CD4-positive, alpha-beta T cell (primary cell): ENCODE results near the gene IPCEF1. TPM values are rescaled to one million over a fixed set of nuclear protein-coding genes. Genes with fewer than 3 reads are reported as not detected.

Experiments used
- ATAC-seq: fragments of 200-7000 bp; cut with Tn5 transposase; one replicate; pipeline ENCODE4 v1.10.0; 2022; ENCODE audit warnings: mild to moderate bottlenecking; ENCODE audit not compliant: poor library complexity
- CTCF ChIA-PET: fragments of 350-600 bp; sonication (Branson Sonifier 250); formaldehyde crosslinking; loops from one replicate; lab custom pipeline; 2021; ENCODE audit warnings: antibody characterized with exemption, inconsistent platforms; lab: Charles Lee
- POLR2A ChIA-PET: fragments of 350-600 bp; sonication (Branson Sonifier 250); formaldehyde crosslinking; loops from one replicate; lab custom pipeline; 2021; ENCODE audit warnings: antibody characterized with exemption, inconsistent platforms; lab: Charles Lee
- DNase-seq, 14 experiments: peaks; one replicate each; pipeline ENCODE4 v3.0.0-alpha.2; 2013 to 2020; ENCODE audit warnings: mixed read lengths in 2 of 14
- H3K27ac ChIP-seq, 2 donors: one replicate each; pipeline versions ENCODE4 v1.5.1 to v1.7.0; 2013; ENCODE audit warnings: low read length in 2 of 2, low read depth in 1 of 2, mild to moderate bottlenecking in 1 of 2
- H3K27me3 ChIP-seq, 2 experiments: 1 replicate in 1 of 2; 2 replicates in 1 of 2; pipeline versions ENCODE4 v1.6.1 to v1.7.0; 2013; ENCODE audit warnings: low read length in 2 of 2, control low read depth in 1 of 2, mild to moderate bottlenecking in 1 of 2, moderate library complexity in 1 of 2; ENCODE audit not compliant: insufficient read depth in 2 of 2, control insufficient read depth in 1 of 2
- H3K36me3 ChIP-seq: one replicate; pipeline ENCODE4 v1.6.1; 2013; ENCODE audit warnings: low read length, control low read depth; ENCODE audit not compliant: insufficient read depth
- H3K4me1 ChIP-seq: one replicate; pipeline ENCODE4 v1.6.1; 2013; ENCODE audit warnings: low read length, control low read depth; ENCODE audit not compliant: insufficient read depth
- H3K4me3 ChIP-seq: one replicate; pipeline ENCODE4 v1.5.1; 2013; ENCODE audit warnings: mild to moderate bottlenecking, low read length, moderate library complexity
- H3K9me3 ChIP-seq, 2 experiments: 1 replicate in 1 of 2; 2 replicates in 1 of 2; pipeline versions ENCODE4 v1.6.1 to v1.7.0; 2013; ENCODE audit warnings: low read length in 2 of 2, mild to moderate bottlenecking in 2 of 2, control low read depth in 1 of 2, moderate library complexity in 1 of 2; ENCODE audit not compliant: control insufficient read depth in 1 of 2, insufficient read depth in 1 of 2
- H3K27ac Mint-ChIP-seq: one replicate; pipeline ENCODE4 v1.8.0; 2020; ENCODE audit warnings: mixed read lengths
- H3K27me3 Mint-ChIP-seq: one replicate; pipeline ENCODE4 v1.8.0; 2021; ENCODE audit warnings: mixed read lengths
- H3K36me3 Mint-ChIP-seq: one replicate; pipeline ENCODE4 v1.8.0; 2021; ENCODE audit warnings: low read depth, mixed read lengths
- H3K4me1 Mint-ChIP-seq: one replicate; pipeline ENCODE4 v1.8.0; 2021; ENCODE audit warnings: low read depth, mixed read lengths
- H3K4me3 Mint-ChIP-seq: one replicate; pipeline ENCODE4 v1.8.0; 2020; ENCODE audit warnings: mild to moderate bottlenecking, mixed read lengths
- H3K9me3 Mint-ChIP-seq: one replicate; pipeline ENCODE4 v1.8.0; 2020; ENCODE audit warnings: mixed read lengths
- CTCF ChIP-seq: fragments of 200-600 bp; IDR thresholded peaks from one replicate; pipeline ENCODE4 v1.8.0; 2022; ENCODE audit warnings: antibody characterized with exemption, mild to moderate bottlenecking
- intact Hi-C, 2 experiments: fragments of 100-400 bp; cut with DNase I in 1 of 2; cut with micrococcal nuclease in 1 of 2; formaldehyde crosslinking; loops; one replicate each; pipeline versions ENCODE4 v1.15.1 to v1.9.0; 2023 to 2025; cut with DNase I, micrococcal nuclease
- total RNA-seq, 174 experiments: library from RNA in 2 of 174; stranded (reverse) in 2 of 174; gene quantifications; one replicate each; pipeline ENCODE4 v1.2.3 and lab custom pipeline; 2021 to 2026

Gene IPCEF1
- total RNA-seq, 2 experiments from 2014 or later: 92.4 to 96.8 TPM

GRCh38 chr6:154210678-154211077 is 145.9 kb downstream of the IPCEF1 start:
- no peaks in the 10 kb centered on the region for H3K4me1 ChIP-seq
- no peak overlapping the region for H3K4me3 ChIP-seq
- H3K9me3 ChIP-seq: no peaks in the 10 kb centered on the region
- Mint-ChIP-seq H3K4me3 (no peak overlapping the region), H3K36me3 (peaks cover 95% of the 10 kb centered on the region), H3K4me1 (peaks cover 31% of the 10 kb centered on the region), H3K27me3 (no peaks in the 10 kb centered on the region), H3K27ac (no peak overlapping the region), H3K9me3 (no peaks in the 10 kb centered on the region)
- DNase-seq (no peak), ATAC-seq (no peak)
- ChIA-PET POLR2A (interaction anchor here (0.9 kb wide), 1 partner anchor 47 kb away, joined by 3 read pairs; no protein-coding TSS in a partner anchor), CTCF (interaction anchor here (0.7 kb wide), 1 partner anchor 66 kb away, joined by 3 read pairs; no protein-coding TSS in a partner anchor)
- intact Hi-C loops: no loop called here
- TF ChIP-seq CTCF: no peak
- H3K27ac ChIP-seq: no peak overlapping the region
- no peaks in the 10 kb centered on the region for H3K27me3 ChIP-seq
- H3K36me3 ChIP-seq: peaks cover 81% of the 10 kb centered on the region

- TF ChIP-seq CTCF: no peak
- Histone ChIP-seq H3K36me3 (peaks cover 86% of the 10 kb centered on the region), H3K27ac (no peak overlapping the region), H3K27me3 (no peaks in the 10 kb centered on the region), H3K4me3 (no peak overlapping the region), H3K9me3 (no peaks in the 10 kb centered on the region), H3K4me1 (no peaks in the 10 kb centered on the region)
- Mint-ChIP-seq H3K9me3 (no peaks in the 10 kb centered on the region), H3K36me3 (peaks cover 94% of the 10 kb centered on the region), H3K4me3 (no peak overlapping the region), H3K27me3 (no peaks in the 10 kb centered on the region), H3K4me1 (peaks cover 33% of the 10 kb centered on the region), H3K27ac (no peak overlapping the region)
- ATAC-seq: no peak
- intact Hi-C loops: no loop called here
- no peak for DNase-seq
- ChIA-PET POLR2A (no interaction called here), CTCF (no interaction called here)
These were observed 147.0 kb downstream of the IPCEF1 start for GRCh38 chr6:154209555-154209954.

GRCh38 chr6:154206996-154207395 is 149.6 kb downstream of the IPCEF1 start:
- Histone ChIP-seq H3K27ac (no peak overlapping the region), H3K4me1 (no peaks in the 10 kb centered on the region), H3K4me3 (no peak overlapping the region), H3K36me3 (peaks cover 87% of the 10 kb centered on the region), H3K27me3 (no peaks in the 10 kb centered on the region), H3K9me3 (no peaks in the 10 kb centered on the region)
- DNase-seq (no peak), ATAC-seq (no peak)
- ChIA-PET POLR2A (no interaction called here), CTCF (no interaction called here)
- no peak overlapping the region for H3K4me3 Mint-ChIP-seq
- H3K27ac Mint-ChIP-seq: peak overlapping the region; percentile 28
- no peaks in the 10 kb centered on the region for H3K27me3 Mint-ChIP-seq
- no peaks in the 10 kb centered on the region for H3K9me3 Mint-ChIP-seq
- peaks cover 94% of the 10 kb centered on the region for H3K36me3 Mint-ChIP-seq
- H3K4me1 Mint-ChIP-seq: peaks cover 45% of the 10 kb centered on the region
- intact Hi-C loops: no loop called here
- TF ChIP-seq CTCF: no peak
